ENCODE results near the gene DPYSL5.
"Not testable (repeated sequence)": the region's sequence is repeated elsewhere in the genome, so short reads cannot be mapped to it uniquely, and the experiment has no call there.

The DPYSL5 gene, protein sequence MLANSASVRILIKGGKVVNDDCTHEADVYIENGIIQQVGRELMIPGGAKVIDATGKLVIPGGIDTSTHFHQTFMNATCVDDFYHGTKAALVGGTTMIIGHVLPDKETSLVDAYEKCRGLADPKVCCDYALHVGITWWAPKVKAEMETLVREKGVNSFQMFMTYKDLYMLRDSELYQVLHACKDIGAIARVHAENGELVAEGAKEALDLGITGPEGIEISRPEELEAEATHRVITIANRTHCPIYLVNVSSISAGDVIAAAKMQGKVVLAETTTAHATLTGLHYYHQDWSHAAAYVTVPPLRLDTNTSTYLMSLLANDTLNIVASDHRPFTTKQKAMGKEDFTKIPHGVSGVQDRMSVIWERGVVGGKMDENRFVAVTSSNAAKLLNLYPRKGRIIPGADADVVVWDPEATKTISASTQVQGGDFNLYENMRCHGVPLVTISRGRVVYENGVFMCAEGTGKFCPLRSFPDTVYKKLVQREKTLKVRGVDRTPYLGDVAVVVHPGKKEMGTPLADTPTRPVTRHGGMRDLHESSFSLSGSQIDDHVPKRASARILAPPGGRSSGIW

DNA sequence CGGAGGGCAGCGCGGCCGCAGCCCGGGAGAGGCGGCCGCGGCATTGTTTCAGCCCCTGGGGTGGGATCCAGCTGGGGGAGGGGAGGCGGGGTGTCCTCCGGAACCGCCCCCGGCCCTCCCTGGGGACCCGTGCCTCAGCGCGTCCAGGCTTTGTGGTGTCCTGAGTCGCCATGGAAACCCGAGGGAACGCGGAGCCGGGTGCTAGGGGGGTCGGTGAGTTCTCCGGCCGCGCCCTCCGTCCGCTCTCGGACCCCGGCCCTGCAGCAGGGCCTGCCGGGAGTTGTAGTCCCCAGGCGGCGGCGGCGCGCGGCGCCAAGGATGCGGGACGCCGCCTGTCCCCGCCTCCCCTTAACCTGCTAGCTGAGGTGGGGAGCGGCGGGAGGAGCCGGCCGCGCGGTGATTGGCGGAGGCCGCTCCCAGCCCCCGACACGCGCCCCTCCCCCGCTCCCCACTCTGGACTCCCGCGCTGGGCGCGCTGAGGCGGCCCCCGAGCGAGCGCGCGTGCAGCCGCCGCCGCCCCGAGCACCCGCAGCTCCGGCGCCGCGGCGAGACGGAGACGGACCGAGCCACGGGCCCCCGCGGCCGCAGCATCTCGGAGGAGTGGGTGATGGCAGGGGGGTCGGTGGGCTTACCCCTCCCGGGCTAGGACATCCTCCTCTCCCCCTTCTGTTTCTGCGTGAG lies at the start of gene DPYSL5:
DPYSL5 (plus strand) TSS at position 478 of the 681 bp plus-strand sequence. CDS start 50,368 bp downstream, outside the sequence.
- no peak for DNase-seq (ENCODE audit: low read depth)

DNA sequence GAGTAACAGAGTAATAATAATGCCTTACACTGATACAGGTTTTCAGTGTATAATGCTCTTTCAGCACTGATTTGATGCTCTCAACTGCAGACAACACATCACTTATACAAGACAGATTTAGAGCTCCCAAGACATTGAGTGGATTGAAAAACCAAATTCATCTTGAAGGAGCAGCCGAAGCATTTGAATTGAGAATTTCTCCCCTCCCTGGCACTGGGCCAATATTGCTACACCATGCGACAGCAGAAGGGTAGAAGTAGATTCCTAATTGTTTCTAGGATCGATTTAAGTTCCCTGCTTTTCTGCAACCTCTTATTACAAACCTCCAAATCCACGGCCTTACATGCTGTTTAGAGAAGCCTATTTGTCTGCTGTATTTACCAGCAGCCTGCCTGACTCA lies 46.6 kb upstream of the DPYSL5 start:
- DNase-seq (ENCODE audit: low read depth) = no peak

DNA sequence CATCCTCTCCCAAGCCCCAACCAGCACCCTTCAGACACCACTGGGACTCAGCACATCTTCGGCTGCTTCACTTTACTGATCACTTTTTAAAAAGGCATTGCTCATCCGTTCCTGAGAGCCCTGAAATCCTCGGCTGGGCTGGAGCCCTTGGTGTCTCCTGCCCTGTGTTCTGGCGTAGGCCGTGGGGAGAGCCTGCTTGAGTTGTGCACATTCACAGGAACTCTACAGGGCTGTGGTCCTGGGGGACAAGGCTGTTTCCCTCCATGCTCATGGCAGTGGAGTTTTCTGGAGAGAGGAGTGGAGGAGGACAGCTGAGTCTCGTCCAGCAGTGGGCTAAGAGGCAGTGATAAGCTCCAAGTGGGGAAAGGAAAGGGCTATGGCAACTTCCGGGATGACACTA lies 46.1 kb upstream of the DPYSL5 start:
- DNase-seq (ENCODE audit: low read depth) = no peak

DNA sequence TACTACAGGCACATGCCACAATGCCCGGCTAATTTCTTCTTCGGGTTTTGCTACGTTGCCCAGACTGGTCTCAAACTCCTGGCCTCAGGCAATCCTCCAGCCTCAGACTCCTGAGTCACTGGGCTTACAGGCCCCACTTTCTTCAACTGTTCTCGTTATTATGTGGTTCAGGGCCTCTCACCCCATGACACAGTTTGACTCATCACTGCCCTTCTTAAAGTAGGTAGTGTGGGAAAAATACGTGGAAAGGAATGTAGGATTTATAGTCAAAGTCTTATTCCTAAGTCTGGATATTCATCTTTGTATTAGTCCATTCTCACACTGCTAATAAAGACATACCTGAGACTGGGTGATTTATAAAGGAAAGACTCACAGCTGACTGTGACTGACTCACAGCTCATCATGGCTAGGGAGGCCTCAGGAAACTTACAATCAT lies 42.7 kb upstream of the DPYSL5 start:
- peak; percentile 81 for DNase-seq (ENCODE audit: low read depth)

DNA sequence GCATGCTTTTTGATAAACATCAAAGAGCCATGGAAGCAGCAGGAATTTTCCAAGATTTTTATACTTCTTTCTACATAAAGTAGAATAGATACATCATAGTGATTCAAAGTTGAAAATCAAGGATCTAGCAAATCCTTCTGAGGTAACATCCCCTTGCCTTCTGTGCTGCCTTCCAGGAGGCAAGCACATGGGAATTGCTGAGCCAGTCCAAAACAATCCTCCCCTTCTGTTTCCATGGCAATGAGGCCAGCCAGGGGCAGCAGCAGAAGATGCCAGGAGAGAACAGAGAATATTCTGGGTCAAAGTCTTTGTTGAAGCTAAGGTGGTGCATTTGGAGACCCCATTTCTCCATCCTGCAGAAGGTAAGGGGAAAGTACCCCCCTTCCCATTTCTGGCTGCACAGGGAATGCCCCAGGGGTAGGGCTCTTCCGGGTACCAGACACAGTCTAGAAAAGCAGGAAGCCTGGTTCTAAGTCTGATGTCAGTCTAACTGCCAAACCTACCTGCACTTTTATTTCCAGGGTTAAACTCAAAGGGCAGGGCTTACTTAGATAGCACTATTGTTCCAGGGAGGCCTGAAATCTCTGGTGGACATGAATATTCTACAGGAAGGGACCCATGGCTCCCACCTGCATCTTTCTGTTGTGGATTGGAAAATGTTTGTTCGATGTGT lies 40.0 kb upstream of the DPYSL5 start:
- no peak for DNase-seq (ENCODE audit: low read depth)

- no peak for DNase-seq (ENCODE audit: low read depth)
Observed at GRCh38 chr2:26809211-26809610, 38.7 kb upstream of the DPYSL5 start.

- DNase-seq (ENCODE audit: low read depth) = no peak
Observed at GRCh38 chr2:26809876-26810577, 37.9 kb upstream of the DPYSL5 start.

DNA sequence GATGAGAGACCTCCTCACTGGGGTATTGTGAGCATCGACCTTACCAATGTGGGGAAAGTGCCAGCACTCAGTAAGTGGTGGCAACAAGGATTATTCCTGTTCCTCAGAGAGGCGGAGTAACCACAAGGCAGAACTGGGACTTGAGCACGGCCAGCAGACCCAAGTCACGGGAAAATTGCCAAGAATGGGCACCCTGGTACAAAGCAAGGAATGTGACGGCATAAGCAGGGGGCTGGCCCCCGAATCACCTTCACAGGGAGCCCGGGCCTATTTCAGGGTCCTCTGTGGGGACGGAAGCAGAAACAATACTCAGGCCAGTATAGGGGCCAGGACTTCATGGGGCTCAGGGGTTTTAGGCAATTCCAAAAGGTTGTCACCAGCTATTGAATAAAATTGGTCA lies 36.7 kb upstream of the DPYSL5 start:
- no peak for DNase-seq (ENCODE audit: low read depth)

GRCh38 chr2:26811791-26812694 lies 35.9 kb upstream of the DPYSL5 start:
- DNase-seq (ENCODE audit: low read depth) = no peak

DNA sequence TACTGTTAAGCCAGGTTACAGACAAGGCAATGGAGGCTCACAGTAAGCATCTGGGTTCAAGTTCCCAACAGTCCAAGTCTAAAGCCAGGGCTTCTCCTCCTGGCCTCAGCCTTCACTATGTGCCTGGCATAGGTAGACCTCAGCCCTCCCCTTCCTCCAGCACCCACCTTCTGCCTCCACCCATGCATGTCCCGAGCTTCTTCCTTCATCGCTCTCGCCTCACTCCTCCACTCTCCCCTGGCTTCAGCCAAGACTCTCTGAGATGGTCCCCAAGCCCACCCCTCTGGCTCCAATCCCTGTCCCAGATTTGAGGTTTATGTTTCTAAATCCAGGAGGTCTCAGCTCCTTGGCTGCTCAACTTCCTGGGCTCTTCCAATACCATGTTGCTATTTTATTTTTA lies 35.2 kb upstream of the DPYSL5 start:
- no peak for DNase-seq (ENCODE audit: low read depth)

- DNase-seq (ENCODE audit: low read depth) = not testable (repeated sequence)
Observed at GRCh38 chr2:26814072-26814765, 33.7 kb upstream of the DPYSL5 start.

DNA sequence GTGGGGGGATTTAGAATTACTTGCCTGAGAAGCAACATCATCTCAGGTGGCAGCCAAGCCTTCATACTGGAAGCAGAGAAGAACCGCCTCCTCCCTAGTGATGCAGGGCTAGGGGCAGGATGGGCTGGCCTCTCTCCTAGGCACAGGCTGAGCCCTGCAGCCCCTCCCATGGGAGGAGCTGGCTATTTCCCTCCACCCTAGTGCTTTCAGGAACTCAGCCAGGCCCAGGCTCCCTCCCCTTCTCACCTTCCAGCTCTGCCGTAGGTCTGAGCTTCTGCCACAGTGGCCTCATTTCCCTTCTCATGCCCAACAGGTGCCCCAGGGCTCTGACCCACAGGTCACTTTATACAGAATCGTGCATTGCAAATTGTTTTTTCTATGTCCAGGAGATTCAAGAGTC lies 31.0 kb upstream of the DPYSL5 start:
- no peak for DNase-seq (ENCODE audit: low read depth)

GRCh38 chr2:26818255-26818654 lies 29.7 kb upstream of the DPYSL5 start:
- DNase-seq (ENCODE audit: low read depth) = no peak

DNA sequence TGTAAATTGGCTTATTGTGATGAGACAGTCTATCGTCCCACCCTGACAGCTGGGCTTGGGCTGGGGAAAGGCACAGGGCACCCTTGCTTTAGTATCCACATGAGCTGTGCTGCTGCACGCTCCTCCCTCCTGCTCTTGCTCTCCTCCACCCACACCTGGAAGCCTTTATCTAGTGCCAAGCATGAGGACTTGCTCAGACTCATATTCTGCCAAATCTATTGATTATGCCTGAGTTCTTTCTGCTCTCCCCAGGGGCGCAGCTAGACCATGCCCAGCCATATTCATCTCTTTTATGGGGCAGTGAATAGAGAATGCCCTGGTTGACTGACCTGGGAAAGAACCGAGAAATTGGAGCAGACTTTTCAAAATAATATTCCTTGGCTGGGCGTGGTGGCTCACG lies 29.0 kb upstream of the DPYSL5 start:
- no peak for DNase-seq (ENCODE audit: low read depth)

DNA sequence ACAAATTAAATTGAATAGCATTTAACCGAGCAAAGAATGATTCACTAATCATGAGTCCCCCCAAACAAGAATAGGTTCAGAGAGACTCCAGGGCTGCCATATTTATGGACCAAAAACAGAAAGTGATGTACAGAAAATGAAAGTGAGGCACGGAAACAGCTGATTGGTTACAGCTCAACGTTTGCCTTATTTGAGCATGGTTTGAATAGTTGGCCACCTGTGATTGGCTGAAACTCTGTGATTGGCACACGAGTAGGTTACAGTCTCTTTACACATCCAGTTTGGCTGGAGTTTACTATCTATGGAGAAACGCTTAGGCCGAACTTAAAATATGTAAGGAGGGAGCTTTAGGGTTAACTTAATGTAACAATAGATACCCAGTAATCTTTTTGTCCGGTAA lies 27.0 kb upstream of the DPYSL5 start:
- DNase-seq (ENCODE audit: low read depth) = no peak

- no peak for DNase-seq (ENCODE audit: low read depth)
Observed at GRCh38 chr2:26822877-26823276, 25.1 kb upstream of the DPYSL5 start.

DNA sequence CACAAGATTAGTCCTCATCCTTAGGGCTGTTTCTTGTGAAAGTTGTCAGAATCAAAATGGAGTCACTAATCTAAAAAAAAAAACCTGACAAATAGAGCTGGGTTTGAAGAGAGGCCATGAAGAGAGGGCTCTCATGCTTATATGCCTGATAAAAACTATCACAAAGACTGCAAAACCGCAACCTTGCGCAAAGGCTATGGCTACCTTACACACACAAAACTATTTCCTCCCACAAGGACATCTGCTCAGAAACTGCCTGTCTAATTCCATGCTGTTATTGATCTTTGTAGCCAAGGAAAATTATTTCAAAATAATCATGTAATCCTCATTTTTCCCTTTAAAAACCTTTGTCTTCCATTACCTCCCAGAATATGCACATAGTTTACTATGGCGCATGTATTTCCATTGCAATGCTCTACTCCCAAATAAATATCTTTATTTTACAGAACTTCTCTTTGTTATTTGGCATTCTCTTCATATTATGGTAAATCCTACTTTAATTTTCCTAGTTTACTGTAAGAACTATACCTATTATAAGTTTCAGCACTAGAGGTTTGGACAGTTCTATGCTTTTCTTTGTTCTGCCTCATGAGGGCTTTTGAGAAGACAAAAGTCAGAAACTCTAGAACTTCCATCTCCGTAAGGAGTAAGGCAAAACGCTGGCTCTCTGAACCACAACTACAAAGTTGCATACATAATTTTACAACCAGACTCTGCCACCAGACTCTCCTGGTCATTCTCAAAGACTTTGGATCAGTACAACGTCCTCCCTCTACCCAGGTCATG lies 9.6 kb upstream of the DPYSL5 start:
- DNase-seq (ENCODE audit: low read depth) = peak; percentile 32

DNA sequence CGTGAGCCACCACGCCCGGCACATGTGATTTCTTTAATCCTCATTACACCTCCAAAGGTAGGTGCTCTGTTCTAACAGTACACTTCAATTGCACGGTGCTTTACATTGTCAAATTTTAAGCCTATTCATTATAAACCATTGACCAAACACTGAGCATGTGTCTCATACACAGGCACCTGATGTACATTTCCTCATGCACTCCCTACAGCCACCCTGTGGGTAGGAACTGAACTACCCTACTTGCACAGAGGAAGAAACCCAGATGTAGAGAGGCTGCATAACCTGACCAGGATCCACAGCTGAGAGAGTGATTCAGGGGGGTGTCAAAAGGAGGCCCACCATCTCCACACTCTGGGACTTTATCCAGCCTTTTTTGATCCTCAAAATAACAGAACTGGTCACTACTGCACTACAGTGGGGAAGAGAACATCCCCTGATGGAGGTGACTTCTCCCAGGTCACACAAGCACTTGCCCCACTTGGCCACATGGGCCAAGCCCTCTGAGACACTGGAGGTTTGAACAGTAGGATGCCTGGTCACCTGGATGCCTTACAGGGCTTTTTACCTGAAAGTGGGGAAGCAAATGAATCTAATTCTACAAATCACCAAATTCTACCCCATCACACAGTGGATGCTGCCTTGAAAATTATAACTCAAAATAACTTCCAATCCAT lies 6.9 kb upstream of the DPYSL5 start:
- peak; percentile 14 for DNase-seq (ENCODE audit: low read depth)

GRCh38 chr2:26843041-26843440 lies 4.9 kb upstream of the DPYSL5 start:
- DNase-seq (ENCODE audit: low read depth) = no peak

All from iris pigment epithelial cell (primary cell).